ENCODE data around the gene RMND5B.
"Not testable (repeated sequence)": the region's sequence is repeated elsewhere in the genome, so short reads cannot be mapped to it uniquely, and the experiment has no call there.

Gene RMND5B

GRCh38 chr5:178114325-178115135 lies 16.3 kb upstream of the RMND5B start:
- peak; percentile 45 for DNase-seq

- DNase-seq: peak; percentile 71
Measured at GRCh38 chr5:178115136-178115813, 15.5 kb upstream of the RMND5B start.

GRCh38 chr5:178115814-178116142 lies 15.0 kb upstream of the RMND5B start:
- DNase-seq: no peak

GRCh38 chr5:178116143-178116885 lies 14.5 kb upstream of the RMND5B start:
- DNase-seq: peak; percentile 65

GRCh38 chr5:178117923-178118701 lies 12.7 kb upstream of the RMND5B start:
- DNase-seq: peak; percentile 32

- peak; percentile 63 for DNase-seq
Measured at GRCh38 chr5:178119915-178120606, 10.8 kb upstream of the RMND5B start.

GRCh38 chr5:178120607-178121357 lies 10.0 kb upstream of the RMND5B start:
- DNase-seq: peak; percentile 90

GRCh38 chr5:178121391-178122276 lies 9.2 kb upstream of the RMND5B start:
- peak; percentile 92 for DNase-seq

GRCh38 chr5:178122346-178122745 lies 8.5 kb upstream of the RMND5B start:
- no peak for DNase-seq

- no peak for DNase-seq
Measured at GRCh38 chr5:178123094-178123965, 7.5 kb upstream of the RMND5B start.

- DNase-seq: no peak
Measured at GRCh38 chr5:178123966-178124925, 6.6 kb upstream of the RMND5B start.

- DNase-seq: no peak
Measured at GRCh38 chr5:178125253-178125906, 5.4 kb upstream of the RMND5B start.

GRCh38 chr5:178126556-178126955 lies 4.3 kb upstream of the RMND5B start:
- DNase-seq: no peak

GRCh38 chr5:178127300-178128009 lies 3.4 kb upstream of the RMND5B start:
- not testable (repeated sequence) for DNase-seq

GRCh38 chr5:178129296-178129695 lies 1.5 kb upstream of the RMND5B start:
- no peak for DNase-seq

- not testable (repeated sequence) for DNase-seq
Measured at GRCh38 chr5:178130234-178130575, 609 bp upstream of the RMND5B start.

- no peak for DNase-seq
Measured at GRCh38 chr5:178131446-178131996, 707 bp downstream of the RMND5B start.
